ENCODE measurements around the gene NKD2.

Gene NKD2

GRCh38 chr5:1047332-1047965 is 38.8 kb downstream of the NKD2 start:
- DNase-seq, result no peak

- DNase-seq, result no peak
These were observed 39.6 kb downstream of the NKD2 start for GRCh38 chr5:1048162-1048721.

- DNase-seq, result no peak
These were observed 40.5 kb downstream of the NKD2 start for GRCh38 chr5:1048861-1049838.

GRCh38 chr5:1050423-1051365 is 42.1 kb downstream of the NKD2 start:
- DNase-seq, result no peak

GRCh38 chr5:1051366-1051720 is 42.7 kb downstream of the NKD2 start:
- DNase-seq, result no peak

- no peak for DNase-seq
These were observed 43.5 kb downstream of the NKD2 start for GRCh38 chr5:1052076-1052475.

- DNase-seq, result no peak
These were observed 44.2 kb downstream of the NKD2 start for GRCh38 chr5:1052641-1053390.

- no peak for DNase-seq
These were observed 44.9 kb downstream of the NKD2 start for GRCh38 chr5:1053391-1054017.

GRCh38 chr5:1054018-1054798 is 45.6 kb downstream of the NKD2 start:
- DNase-seq, result no peak

- no peak for DNase-seq
These were observed 46.5 kb downstream of the NKD2 start for GRCh38 chr5:1054799-1055775.

- no peak for DNase-seq
These were observed 47.5 kb downstream of the NKD2 start for GRCh38 chr5:1055896-1056610.

GRCh38 chr5:1056611-1057484 is 48.2 kb downstream of the NKD2 start:
- no peak for DNase-seq

- no peak for DNase-seq
These were observed 49.0 kb downstream of the NKD2 start for GRCh38 chr5:1057485-1058082.

GRCh38 chr5:1058083-1058945 is 49.7 kb downstream of the NKD2 start:
- DNase-seq, result no peak

GRCh38 chr5:1058988-1059883 is 50.6 kb downstream of the NKD2 start:
- no peak for DNase-seq
